Vagina (tissue), 2 donors: ENCODE results near the gene COX6A2.

Experiments used
- POLR2A ChIP-seq, 2 donors: fragments of 450-650 bp; IDR thresholded peaks; one replicate each; pipeline ENCODE4 v1.6.1; 2017; ENCODE audit warnings: antibody characterized with exemption in 2 of 2, mild to moderate bottlenecking in 2 of 2, moderate library complexity in 2 of 2
- POLR2AphosphoS5 ChIP-seq, 2 donors: sonication (generic); formaldehyde crosslinking; IDR thresholded peaks; one replicate each; pipeline ENCODE4 v1.9.0; 2017; ENCODE audit warnings: antibody characterized with exemption in 2 of 2, mild to moderate bottlenecking in 2 of 2, low read depth in 1 of 2; ENCODE audit not compliant: insufficient read depth in 1 of 2
- TF ChIP-seq, protein P1 (sequence below), 3 experiments: fragments of 450-650 bp in 2 of 3; fragments of 200-600 bp in 1 of 3; sonication (generic) in 1 of 3; IDR thresholded peaks; one replicate each; pipeline ENCODE4 v1.5.1; 2017 to 2019; ENCODE audit warnings: antibody characterized with exemption in 3 of 3, mild to moderate bottlenecking in 2 of 3, moderate library complexity in 2 of 3

DNA sequence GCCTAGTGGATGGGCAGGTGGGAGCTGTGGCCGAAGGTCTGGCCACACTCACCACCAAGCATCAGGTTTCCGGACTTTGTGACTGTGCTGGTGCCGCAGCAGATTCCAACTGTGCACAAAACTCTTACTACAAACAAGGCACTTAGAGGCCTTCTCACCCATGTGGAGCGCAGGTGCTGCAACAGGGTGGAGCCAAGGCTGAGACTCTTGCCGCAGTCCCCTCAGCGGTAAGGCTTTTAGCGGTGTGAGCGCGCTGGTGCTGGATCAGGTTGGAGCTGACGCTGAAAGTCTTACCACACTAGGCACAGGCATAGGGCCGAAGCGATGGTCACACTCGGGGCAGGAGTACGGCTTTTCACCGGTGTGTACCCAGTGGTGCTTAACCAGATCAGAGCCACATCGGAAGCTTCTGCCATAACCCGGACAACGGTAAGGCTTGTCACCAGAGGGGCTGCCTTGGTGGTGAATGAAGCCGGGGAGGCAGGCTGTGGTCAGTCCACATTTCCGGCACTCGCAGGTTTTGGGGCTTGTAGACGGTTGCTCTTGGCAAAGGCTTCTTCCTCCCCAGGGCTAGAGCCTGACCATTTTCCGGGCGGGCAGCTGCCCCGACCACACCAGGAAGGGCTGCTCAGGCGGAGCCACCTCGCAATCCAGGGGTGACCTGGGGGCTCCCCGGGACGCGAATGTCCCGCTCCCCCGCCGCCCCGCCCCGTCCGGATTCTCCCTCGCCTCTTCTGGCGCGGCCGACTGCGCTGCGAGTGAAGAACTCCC, 30.1 kb upstream of the COX6A2 start:
- TF ChIP-seq, protein P1, sequence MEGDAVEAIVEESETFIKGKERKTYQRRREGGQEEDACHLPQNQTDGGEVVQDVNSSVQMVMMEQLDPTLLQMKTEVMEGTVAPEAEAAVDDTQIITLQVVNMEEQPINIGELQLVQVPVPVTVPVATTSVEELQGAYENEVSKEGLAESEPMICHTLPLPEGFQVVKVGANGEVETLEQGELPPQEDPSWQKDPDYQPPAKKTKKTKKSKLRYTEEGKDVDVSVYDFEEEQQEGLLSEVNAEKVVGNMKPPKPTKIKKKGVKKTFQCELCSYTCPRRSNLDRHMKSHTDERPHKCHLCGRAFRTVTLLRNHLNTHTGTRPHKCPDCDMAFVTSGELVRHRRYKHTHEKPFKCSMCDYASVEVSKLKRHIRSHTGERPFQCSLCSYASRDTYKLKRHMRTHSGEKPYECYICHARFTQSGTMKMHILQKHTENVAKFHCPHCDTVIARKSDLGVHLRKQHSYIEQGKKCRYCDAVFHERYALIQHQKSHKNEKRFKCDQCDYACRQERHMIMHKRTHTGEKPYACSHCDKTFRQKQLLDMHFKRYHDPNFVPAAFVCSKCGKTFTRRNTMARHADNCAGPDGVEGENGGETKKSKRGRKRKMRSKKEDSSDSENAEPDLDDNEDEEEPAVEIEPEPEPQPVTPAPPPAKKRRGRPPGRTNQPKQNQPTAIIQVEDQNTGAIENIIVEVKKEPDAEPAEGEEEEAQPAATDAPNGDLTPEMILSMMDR (IDR thresholded peaks at IDR 0.05) = no peak
- TF ChIP-seq POLR2A (IDR thresholded peaks at IDR 0.05) (no peak), POLR2AphosphoS5 (IDR thresholded peaks at IDR 0.05; ENCODE audit: insufficient read depth in 1 of 2, low read depth in 1 of 2) (no peak)
